Activated naive CD8-positive, alpha-beta T cell treated with anti-CD3 and anti-CD28 coated beads, Interleukin-2, amount 50 U/mL, for 24 hours (primary cell): ENCODE data around the gene GRM3.
A peak's percentile ranks its signal among the peaks of the same experiment; 100 is the strongest.
"Not testable (repeated sequence)": the region's sequence is repeated elsewhere in the genome, so short reads cannot be mapped to it uniquely, and the experiment has no call there.

Experiments
- ATAC-seq: fragments of 150-1000 bp; cut with Tn5 transposase; one replicate; pipeline ENCODE4 v1.10.0; 2021
- DNase-seq: peaks from one replicate; pipeline ENCODE4 v3.0.0; 2021
- H3K27ac Mint-ChIP-seq: one replicate; pipeline ENCODE4 v1.8.0; 2021; ENCODE audit warnings: mild to moderate bottlenecking, mixed read lengths
- H3K27me3 Mint-ChIP-seq: one replicate; pipeline ENCODE4 v1.8.0; 2021; ENCODE audit warnings: mixed read lengths
- H3K36me3 Mint-ChIP-seq: one replicate; pipeline ENCODE4 v1.8.0; 2021; ENCODE audit warnings: low read depth, mixed read lengths
- H3K4me1 Mint-ChIP-seq: one replicate; pipeline ENCODE4 v1.8.0; 2021; ENCODE audit warnings: mixed read lengths
- H3K4me3 Mint-ChIP-seq: one replicate; pipeline ENCODE4 v1.8.0; 2021; ENCODE audit warnings: mild to moderate bottlenecking, moderate library complexity, mixed read lengths
- H3K9me3 Mint-ChIP-seq: one replicate; pipeline ENCODE4 v1.8.0; 2021; ENCODE audit warnings: mixed read lengths

The GRM3 gene

GRCh38 chr7:86643561-86644281 is at the start of gene GRM3:
Gene GRM3, plus strand, starts transcription at chr7:86643909. Its CDS starts 121,237 bp downstream, at chr7:86765146.
- Mint-ChIP-seq H3K9me3 (no peaks in the 10 kb centered on the region), H3K4me3 (no peak within 1 kb of the TSS), H3K36me3 (no peaks in the 10 kb centered on the region), H3K4me1 (no peaks in the 10 kb centered on the region), H3K27me3 (peaks cover 37% of the 10 kb centered on the region), H3K27ac (no peak within 1 kb of the TSS)
- no peak for DNase-seq
- no peak for ATAC-seq

GRCh38 chr7:86598311-86598710 is 45.4 kb upstream of the GRM3 start:
- H3K27ac Mint-ChIP-seq, result no peak overlapping the region
- no peaks in the 10 kb centered on the region for H3K27me3 Mint-ChIP-seq
- no peak overlapping the region for H3K4me3 Mint-ChIP-seq
- no peaks in the 10 kb centered on the region for H3K4me1 Mint-ChIP-seq
- no peaks in the 10 kb centered on the region for H3K9me3 Mint-ChIP-seq
- no peak for ATAC-seq
- no peaks in the 10 kb centered on the region for H3K36me3 Mint-ChIP-seq
- no peak for DNase-seq

- DNase-seq, result no peak
- Mint-ChIP-seq H3K36me3 (no peaks in the 10 kb centered on the region), H3K4me3 (no peak overlapping the region), H3K9me3 (no peaks in the 10 kb centered on the region), H3K4me1 (no peaks in the 10 kb centered on the region), H3K27ac (no peak overlapping the region), H3K27me3 (no peaks in the 10 kb centered on the region)
- ATAC-seq, result no peak
Observed at GRCh38 chr7:86598721-86599120, 45.0 kb upstream of the GRM3 start.

GRCh38 chr7:86600506-86601290 is 43.0 kb upstream of the GRM3 start:
- ATAC-seq (peak; percentile 33), DNase-seq (no peak)
- Mint-ChIP-seq H3K36me3 (no peaks in the 10 kb centered on the region), H3K9me3 (no peaks in the 10 kb centered on the region), H3K4me1 (no peaks in the 10 kb centered on the region), H3K4me3 (no peak overlapping the region), H3K27ac (no peak overlapping the region), H3K27me3 (no peaks in the 10 kb centered on the region)

GRCh38 chr7:86615711-86616110 is 28.0 kb upstream of the GRM3 start:
- ATAC-seq, H3K4me1 Mint-ChIP-seq, DNase-seq, H3K4me3 Mint-ChIP-seq, H3K27ac Mint-ChIP-seq, H3K27me3 Mint-ChIP-seq, H3K36me3 Mint-ChIP-seq: not testable (repeated sequence)
- H3K9me3 Mint-ChIP-seq, result peaks cover 17% of the 10 kb centered on the region

- no peak for DNase-seq
- Mint-ChIP-seq H3K27me3 (peaks cover 37% of the 10 kb centered on the region), H3K4me3 (no peak overlapping the region), H3K9me3 (no peaks in the 10 kb centered on the region), H3K27ac (no peak overlapping the region), H3K36me3 (no peaks in the 10 kb centered on the region), H3K4me1 (no peaks in the 10 kb centered on the region)
- no peak for ATAC-seq
Observed at GRCh38 chr7:86644282-86645224, 844 bp downstream of the GRM3 start.

- DNase-seq, result no peak
- Mint-ChIP-seq H3K27ac (no peak overlapping the region), H3K4me3 (no peak overlapping the region), H3K9me3 (no peaks in the 10 kb centered on the region), H3K36me3 (no peaks in the 10 kb centered on the region), H3K4me1 (no peaks in the 10 kb centered on the region), H3K27me3 (peaks cover 37% of the 10 kb centered on the region)
- ATAC-seq, result no peak
Observed at GRCh38 chr7:86645225-86645608, 1.5 kb downstream of the GRM3 start.

GRCh38 chr7:86645676-86646276 is 2.1 kb downstream of the GRM3 start:
- no peaks in the 10 kb centered on the region for H3K9me3 Mint-ChIP-seq
- no peaks in the 10 kb centered on the region for H3K4me1 Mint-ChIP-seq
- no peak for ATAC-seq

GRCh38 chr7:86647385-86648094 is 3.8 kb downstream of the GRM3 start:
- ATAC-seq, result no peak
- Mint-ChIP-seq H3K36me3 (no peaks in the 10 kb centered on the region), H3K4me1 (no peaks in the 10 kb centered on the region)

More at GRCh38 chr7:86645676-86646276, 2.1 kb downstream of the GRM3 start:
- Mint-ChIP-seq H3K4me3 (no peak overlapping the region), H3K27ac (no peak overlapping the region), H3K27me3 (peaks cover 37% of the 10 kb centered on the region), H3K36me3 (no peaks in the 10 kb centered on the region)
- no peak for DNase-seq

GRCh38 chr7:86648169-86648568 is 4.5 kb downstream of the GRM3 start:
- Mint-ChIP-seq H3K27me3 (peaks cover 26% of the 10 kb centered on the region), H3K9me3 (no peaks in the 10 kb centered on the region), H3K4me3 (no peak overlapping the region), H3K4me1 (no peaks in the 10 kb centered on the region), H3K27ac (no peak overlapping the region), H3K36me3 (no peaks in the 10 kb centered on the region)
- ATAC-seq (no peak), DNase-seq (no peak)

More at GRCh38 chr7:86647385-86648094, 3.8 kb downstream of the GRM3 start:
- H3K27ac Mint-ChIP-seq, result no peak overlapping the region
- DNase-seq, result no peak
- H3K4me3 Mint-ChIP-seq, result no peak overlapping the region
- H3K9me3 Mint-ChIP-seq, result no peaks in the 10 kb centered on the region
- H3K27me3 Mint-ChIP-seq, result peaks cover 29% of the 10 kb centered on the region

- no peak overlapping the region for H3K4me3 Mint-ChIP-seq
- H3K4me1 Mint-ChIP-seq, result no peaks in the 10 kb centered on the region
- H3K27me3 Mint-ChIP-seq, result no peaks in the 10 kb centered on the region
- H3K27ac Mint-ChIP-seq, result no peak overlapping the region
- no peak for DNase-seq
- no peaks in the 10 kb centered on the region for H3K9me3 Mint-ChIP-seq
- ATAC-seq, result no peak
- no peaks in the 10 kb centered on the region for H3K36me3 Mint-ChIP-seq
Observed at GRCh38 chr7:86653919-86654659, 10.4 kb downstream of the GRM3 start.

- DNase-seq (no peak), ATAC-seq (no peak)
- no peaks in the 10 kb centered on the region for H3K4me1 Mint-ChIP-seq
- no peak overlapping the region for H3K27ac Mint-ChIP-seq
- no peak overlapping the region for H3K4me3 Mint-ChIP-seq
- no peaks in the 10 kb centered on the region for H3K27me3 Mint-ChIP-seq
- no peaks in the 10 kb centered on the region for H3K36me3 Mint-ChIP-seq
- H3K9me3 Mint-ChIP-seq, result no peaks in the 10 kb centered on the region
Observed at GRCh38 chr7:86657948-86658347, 14.2 kb downstream of the GRM3 start.

GRCh38 chr7:86660950-86661462 is 17.3 kb downstream of the GRM3 start:
- no peak for DNase-seq
- H3K27ac Mint-ChIP-seq, result no peak overlapping the region
- no peak overlapping the region for H3K4me3 Mint-ChIP-seq
- no peaks in the 10 kb centered on the region for H3K4me1 Mint-ChIP-seq
- no peaks in the 10 kb centered on the region for H3K27me3 Mint-ChIP-seq
- no peak for ATAC-seq
- H3K36me3 Mint-ChIP-seq, result no peaks in the 10 kb centered on the region
- H3K9me3 Mint-ChIP-seq, result no peaks in the 10 kb centered on the region
